Inflammatory macrophage treated with lipopolysaccharide for 1 hour (primary cell): ENCODE results near the gene BATF3.
A peak's percentile ranks its signal among the peaks of the same experiment; 100 is the strongest.
"Not testable (repeated sequence)": the region's sequence is repeated elsewhere in the genome, so short reads cannot be mapped to it uniquely, and the experiment has no call there.

Experiments used
- DNase-seq, 2 donors: peaks; one replicate each; pipeline ENCODE4 v3.0.0-alpha.2; 2020 to 2022

Gene BATF3

DNA sequence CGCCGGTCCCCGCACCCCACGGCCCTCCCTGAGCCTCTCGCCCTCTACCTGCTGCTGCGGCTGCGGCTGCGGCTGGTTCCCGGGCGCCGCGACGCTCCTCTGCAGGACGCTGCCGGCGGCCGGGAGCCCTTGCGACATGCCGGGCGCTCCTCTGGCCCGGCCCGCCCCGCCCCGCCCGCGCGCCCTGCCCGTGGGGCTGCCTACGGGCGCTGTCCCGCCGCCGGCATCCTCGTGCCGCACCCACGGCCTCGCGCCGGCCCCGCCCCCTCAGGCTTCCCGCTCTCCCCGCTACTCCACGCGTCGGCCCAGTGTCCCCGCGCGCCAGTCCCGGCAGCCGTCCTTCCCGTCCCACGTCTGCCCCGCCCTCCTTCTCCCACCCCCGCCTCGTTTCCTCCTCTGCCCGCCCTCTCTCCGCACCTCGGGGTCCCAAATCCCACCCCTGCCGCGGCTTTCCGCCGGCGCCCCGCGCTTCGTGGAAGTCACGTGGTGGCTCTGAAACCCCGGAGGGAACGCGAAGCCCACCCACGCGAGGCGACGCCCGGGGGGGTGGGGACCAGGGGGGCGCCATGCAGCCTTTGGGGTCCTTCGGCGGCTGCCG lies at the start of gene BATF3:
TSS of gene BATF3 (minus strand) at position 216 of the 598 bp plus-strand sequence. CDS start at position 138, 78 bp downstream.
- DNase-seq = peak; percentile 66 to 75

GRCh38 chr1:212746546-212746945 lies 46.9 kb upstream of the BATF3 start:
- no peak for DNase-seq

GRCh38 chr1:212745303-212745702 lies 45.7 kb upstream of the BATF3 start:
- DNase-seq = no peak

DNA sequence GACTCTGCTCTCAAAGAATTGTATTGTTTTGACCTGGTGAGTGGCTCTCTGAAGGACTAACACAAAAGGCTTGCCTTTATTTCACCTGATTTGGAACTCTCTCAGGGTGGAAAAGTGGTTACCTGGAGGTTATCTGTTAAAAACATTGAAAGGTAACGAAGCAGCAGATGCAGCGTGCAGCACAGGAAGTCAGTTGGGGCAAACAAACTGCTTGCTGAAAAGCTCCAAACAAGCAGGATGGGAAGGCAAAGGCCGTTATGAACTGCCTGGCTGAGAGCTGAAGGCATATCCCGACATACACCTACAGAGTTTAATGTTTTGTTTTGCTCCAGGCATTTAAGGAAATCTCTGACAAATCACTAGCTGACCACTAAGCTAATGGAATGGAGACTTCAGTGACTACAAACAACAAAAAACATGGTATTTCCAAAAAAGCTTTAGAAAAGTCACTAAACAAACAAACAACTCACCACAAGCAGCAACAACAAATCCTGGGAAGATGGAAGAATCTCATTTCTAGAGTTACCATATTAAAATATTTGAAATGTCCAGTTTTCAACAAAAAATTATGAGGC lies 44.3 kb upstream of the BATF3 start:
- DNase-seq = no peak

- no peak for DNase-seq
Measured at GRCh38 chr1:212738330-212738729, 38.7 kb upstream of the BATF3 start.

GRCh38 chr1:212737559-212737958 lies 37.9 kb upstream of the BATF3 start:
- no peak for DNase-seq

- DNase-seq = no peak
Measured at GRCh38 chr1:212733109-212733508, 33.5 kb upstream of the BATF3 start.

- no peak for DNase-seq
Measured at GRCh38 chr1:212731630-212732029, 32.0 kb upstream of the BATF3 start.

DNA sequence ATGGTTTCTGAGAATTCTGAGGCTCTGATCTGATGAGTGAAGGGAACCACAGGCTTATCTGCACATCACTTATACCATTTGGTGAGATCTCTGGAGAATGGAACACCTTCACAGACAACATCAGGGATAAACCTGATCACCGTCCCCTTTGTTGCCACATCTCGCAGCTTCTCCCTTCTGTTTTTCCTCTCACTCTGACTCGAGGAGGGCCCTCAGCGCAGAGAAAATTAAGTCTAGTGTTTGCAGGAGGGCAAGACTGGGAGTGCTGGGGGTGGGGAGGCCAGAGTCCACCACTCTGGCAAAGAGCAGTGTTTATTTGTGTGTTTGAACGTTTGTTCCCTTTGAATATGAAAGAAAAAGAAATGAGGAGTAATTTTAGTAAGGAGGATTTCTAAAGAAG lies 29.0 kb upstream of the BATF3 start:
- DNase-seq = no peak

- DNase-seq = no peak
Measured at GRCh38 chr1:212727386-212728181, 27.9 kb upstream of the BATF3 start.

DNA sequence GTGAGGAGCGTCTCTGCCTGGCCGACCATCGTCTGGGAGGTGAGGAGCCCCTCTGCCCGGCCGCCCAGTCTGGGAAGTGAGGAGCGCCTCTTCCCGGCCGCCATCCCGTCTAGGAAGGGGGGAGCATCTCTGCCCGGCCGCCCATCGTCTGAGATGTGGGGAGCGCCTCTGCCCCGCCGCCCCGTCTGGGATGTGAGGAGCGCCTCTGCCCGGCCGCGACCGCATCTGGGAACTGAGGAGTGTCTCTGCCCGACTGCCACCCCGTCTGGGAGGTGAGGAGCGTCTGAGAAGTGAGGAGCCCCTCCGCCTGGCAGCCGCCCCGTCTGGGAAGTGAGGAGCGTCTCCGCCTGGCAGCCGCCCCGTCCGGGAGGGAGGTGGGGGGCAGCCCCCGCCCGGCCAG lies 25.0 kb upstream of the BATF3 start:
- DNase-seq = not testable (repeated sequence)

GRCh38 chr1:212722270-212722957 lies 22.8 kb upstream of the BATF3 start:
- no peak for DNase-seq

DNA sequence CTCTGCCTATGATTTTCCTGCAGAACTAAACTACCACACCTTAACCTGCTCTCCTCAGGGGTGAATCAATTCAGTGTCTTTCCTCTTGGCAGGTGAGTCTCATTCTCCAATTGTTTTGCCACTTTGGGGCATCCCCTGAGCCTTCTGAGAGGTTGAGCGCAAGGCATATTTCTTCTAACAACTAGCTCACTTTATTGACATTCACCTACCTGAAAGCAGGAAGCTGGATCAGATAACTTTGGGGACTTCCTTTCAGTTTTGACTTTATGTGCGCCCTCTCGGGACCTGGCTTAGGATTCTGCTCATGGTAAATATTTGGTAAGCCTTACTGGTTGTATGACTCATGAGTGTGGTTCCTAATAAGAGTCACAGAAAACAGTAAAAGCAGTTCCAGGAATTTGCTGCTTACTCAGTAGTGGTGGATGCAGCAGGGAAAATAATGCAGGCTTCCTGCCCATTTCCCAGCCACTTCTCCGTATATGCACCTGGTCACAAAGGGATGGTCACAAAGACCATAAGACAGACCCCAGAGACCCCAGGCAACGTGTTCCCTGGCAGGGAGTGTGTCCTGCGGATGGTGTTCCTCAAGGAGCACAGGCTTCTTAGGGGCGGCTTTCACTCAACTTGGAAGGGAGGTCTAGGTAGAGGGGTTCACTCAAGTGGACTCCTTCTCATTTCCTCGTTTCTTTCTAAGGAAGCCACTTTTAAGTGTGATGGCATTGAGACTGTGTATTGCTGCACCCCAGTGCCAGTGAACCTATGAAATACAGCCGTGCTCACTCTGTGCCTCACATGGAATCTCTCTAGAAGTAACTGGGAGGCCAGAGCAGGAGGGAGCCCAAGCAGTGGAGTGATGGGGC lies 22.0 kb upstream of the BATF3 start:
- peak; percentile 27 to 40 for DNase-seq

GRCh38 chr1:212719633-212720032 lies 20.0 kb upstream of the BATF3 start:
- no peak for DNase-seq

DNA sequence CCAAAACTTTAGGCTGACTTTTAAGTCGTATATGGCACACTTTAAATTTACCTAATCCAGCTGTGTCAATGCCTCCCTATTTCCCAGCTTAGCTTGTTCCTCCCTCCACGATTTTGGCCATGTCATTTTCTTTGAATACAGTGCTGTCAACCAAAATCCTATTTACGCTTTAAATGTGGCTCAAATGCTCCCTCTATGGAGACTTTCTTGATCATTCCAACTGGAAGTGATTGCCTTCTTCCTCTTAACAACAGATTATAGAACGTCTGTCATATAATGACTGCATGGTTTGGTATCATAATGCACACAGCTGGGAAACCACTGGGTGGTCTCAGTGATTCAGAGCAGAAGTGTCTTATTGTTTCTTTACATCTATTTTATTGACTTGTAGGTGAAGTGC lies 18.9 kb upstream of the BATF3 start:
- DNase-seq = peak; percentile 45 to 61

DNA sequence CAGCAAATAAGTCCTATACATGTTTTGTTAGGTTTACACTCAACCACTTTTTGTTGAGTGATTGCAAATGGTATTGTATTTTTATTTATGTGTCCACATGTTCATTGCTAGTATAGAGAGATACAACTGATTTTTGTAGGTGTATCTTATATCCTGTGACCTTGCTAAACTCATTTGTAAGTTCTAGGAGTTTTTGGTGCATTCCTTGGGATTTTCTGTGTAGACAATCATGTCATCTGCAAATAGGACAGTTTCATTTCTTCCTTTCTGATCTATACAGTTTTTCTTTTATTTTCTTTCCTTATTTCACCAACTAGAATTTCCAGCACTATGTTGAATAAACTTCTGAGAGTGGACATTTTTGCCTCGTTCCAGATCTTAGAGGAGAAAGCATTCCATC lies 16.5 kb upstream of the BATF3 start:
- DNase-seq = peak in 1 of 2 donors; percentile 47

DNA sequence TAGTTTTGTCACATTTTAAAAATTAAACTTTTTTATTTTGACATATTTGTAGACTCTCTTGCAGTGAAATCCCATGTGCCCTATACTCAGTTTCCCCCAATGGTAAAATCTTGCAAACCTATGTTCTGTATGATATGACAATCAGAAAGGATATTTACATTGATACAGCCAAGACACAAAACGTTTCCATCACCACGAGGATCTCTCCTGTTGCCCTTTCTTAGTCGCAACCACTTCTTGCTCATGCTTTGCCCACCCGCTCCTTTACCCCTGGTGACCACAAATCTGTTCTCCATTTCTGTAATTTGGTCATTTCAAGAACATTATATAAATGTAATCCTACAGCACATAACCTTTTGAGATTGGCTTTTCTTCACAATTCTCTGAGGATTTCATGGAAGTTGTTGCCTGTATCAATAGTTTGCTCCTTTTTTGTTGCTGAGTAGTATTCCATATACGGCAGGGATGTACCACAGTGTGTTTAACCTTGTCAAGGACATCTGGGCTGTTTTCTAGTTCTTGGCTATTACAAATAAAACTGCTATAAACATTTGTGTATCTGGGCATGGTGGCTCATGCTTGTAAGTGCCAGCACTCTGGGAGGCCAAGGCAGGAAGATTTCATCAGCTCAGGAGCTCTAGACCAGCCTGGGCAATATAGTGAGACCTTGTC lies 14.0 kb upstream of the BATF3 start:
- no peak for DNase-seq

- no peak for DNase-seq
Measured at GRCh38 chr1:212712451-212713303, 13.0 kb upstream of the BATF3 start.

DNA sequence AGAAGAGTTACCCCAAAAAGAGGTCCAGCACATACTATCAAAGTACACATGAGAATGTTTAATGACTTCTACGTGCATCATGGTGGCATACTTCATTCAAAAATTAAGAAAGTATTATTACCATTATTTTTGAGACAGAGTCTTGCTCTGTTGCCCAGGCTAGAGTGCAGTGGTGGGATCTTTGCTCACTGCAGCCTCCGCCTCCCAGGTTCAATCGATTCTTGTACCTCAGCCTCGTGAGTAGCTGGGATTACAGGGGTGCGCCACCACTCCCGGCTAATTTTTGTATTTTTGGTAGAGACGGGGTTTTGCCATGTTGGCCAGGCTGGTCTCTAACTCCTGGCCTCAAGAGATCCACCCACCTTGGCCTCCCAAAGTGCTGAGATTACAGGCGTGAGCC lies 12.3 kb upstream of the BATF3 start:
- DNase-seq = not testable (repeated sequence)

- DNase-seq = no peak
Measured at GRCh38 chr1:212710566-212710965, 10.9 kb upstream of the BATF3 start.

- DNase-seq = no peak
Measured at GRCh38 chr1:212703991-212704564, 4.4 kb upstream of the BATF3 start.
